Head of caudate nucleus (tissue), 42 donors: Measurements from ENCODE around the gene COL15A1.
"Not testable (repeated sequence)": the region's sequence is repeated elsewhere in the genome, so short reads cannot be mapped to it uniquely, and the experiment has no call there.

Experiments used
- DNase-seq, 42 donors: peaks; one replicate each; pipeline versions ENCODE4 v3.0.0 to v3.0.0-alpha.2; 2020 to 2021; ENCODE audit warnings: mixed read lengths in 7 of 42
- intact Hi-C: fragments of 100-400 bp; cut with DNase I; formaldehyde crosslinking; loops from one replicate; pipeline ENCODE4 v1.15.0; 2022

Gene COL15A1

DNA sequence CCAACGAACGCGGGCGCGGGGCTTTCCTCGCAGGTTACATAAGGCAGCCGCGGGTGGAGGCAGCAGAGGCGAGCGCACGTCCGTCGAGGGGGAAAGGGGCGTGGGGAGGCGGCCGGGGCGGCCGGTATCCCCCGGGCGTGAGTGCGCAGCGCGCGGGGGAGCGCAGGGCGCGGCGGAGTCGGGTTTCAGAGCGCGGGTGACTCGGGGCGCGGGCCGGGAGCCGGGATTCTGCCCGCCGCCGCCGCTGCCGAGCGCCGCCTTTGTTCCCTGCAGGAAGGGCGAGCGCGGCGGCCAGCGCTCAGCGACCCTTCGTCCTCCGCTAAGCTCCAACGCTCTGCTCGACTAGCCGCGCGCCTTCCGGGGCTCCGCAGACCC, at the start of gene COL15A1:
COL15A1 (plus strand) TSS at position 226 of the 375 bp plus-strand sequence. CDS start 155 bp downstream, outside the sequence.
- intact Hi-C loops, result loop anchor here (10.0 kb wide), 1 partner anchor 49 kb away; no protein-coding TSS in a partner anchor

DNA sequence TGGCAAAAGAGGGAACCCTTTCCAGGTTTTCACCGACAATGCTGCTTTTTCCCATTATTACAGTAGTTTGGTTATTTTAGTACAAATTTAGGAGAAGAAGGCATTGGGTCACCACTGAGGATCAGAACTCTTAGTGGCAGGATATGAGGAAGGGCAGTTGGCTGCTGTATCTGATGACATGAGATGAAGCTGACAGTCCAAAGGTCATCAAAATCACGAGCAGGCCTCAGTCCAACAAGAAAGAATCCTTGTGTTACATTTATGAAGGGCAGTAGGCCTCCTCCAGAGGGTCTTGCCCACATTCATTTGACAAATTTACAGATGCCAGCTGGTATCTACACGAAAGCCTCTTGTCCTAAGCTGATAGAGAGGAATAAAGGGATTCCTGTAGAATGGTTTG, 49.5 kb upstream of the COL15A1 start:
- intact Hi-C loops, result loop anchor here (10.0 kb wide), 1 partner anchor 51 kb away; the partner anchor contains the start of gene COL15A1
- no peak for DNase-seq

More for the DNA sequence above, at the start of gene COL15A1:
- DNase-seq, result peak in 5 of 42 donors; percentile 4 to 49 (median 22)

DNA sequence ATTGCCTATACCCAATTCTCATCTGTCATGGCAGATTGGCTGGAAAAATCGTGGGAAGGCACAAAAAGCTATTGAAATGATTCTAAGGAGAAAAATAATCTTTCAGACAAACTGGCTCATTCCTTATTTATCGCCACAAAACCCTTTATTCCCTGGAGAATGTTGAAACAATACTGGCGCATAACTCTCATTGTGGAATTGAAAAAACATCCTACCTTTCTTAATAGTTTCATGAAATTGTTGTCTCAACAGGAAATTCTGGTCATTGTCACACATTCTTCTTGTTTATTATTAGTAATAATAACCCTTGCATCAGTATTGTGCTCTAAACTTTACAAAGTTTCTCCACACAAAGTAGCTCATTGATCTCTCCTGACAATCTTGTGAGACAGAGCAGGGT, 48.9 kb upstream of the COL15A1 start:
- no peak for DNase-seq
- intact Hi-C loops, result loop anchor here (10.0 kb wide), 1 partner anchor 50 kb away; the partner anchor contains the start of gene COL15A1

DNA sequence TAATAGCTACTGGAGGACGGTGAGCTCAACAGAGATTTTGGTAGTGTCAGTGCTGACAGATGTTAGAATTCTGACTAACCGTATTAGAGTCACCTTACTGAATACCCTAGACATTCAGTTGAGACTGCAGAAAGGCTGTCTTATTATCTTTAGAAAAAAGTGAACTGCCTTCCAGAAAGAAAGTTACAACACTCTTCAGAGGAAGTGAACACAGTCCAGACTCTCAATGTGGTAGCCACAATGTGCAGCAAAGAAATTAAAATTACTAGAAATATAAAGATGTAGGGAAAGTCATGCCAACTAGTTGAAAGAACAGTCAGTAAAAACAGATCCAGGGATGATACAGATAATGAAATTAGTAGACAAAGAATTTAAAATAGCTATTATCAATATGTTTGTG, 47.1 kb upstream of the COL15A1 start:
- DNase-seq, result no peak
- intact Hi-C loops, result loop anchor here (10.0 kb wide), 1 partner anchor 48 kb away; the partner anchor contains the start of gene COL15A1

DNA sequence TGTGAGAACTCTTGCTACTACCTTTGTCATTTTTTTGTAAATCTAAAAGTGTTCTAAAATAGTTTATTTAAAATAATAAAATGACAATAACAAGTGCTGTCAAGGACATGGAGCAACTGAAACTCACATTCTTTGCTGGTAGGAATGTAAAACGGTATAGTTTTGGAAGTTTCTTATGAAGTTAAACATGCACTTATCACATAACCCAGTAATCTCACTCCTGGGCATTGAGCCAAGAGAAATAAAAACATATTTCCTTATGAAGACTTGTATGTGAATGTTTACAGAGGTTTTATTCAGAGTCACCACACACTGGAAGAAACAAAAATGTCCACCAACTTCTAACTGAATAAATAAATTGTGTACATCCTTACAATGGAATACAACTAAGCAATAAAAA, 46.0 kb upstream of the COL15A1 start:
- intact Hi-C loops, result loop anchor here (10.0 kb wide), 1 partner anchor 47 kb away; the partner anchor contains the start of gene COL15A1
- no peak for DNase-seq

DNA sequence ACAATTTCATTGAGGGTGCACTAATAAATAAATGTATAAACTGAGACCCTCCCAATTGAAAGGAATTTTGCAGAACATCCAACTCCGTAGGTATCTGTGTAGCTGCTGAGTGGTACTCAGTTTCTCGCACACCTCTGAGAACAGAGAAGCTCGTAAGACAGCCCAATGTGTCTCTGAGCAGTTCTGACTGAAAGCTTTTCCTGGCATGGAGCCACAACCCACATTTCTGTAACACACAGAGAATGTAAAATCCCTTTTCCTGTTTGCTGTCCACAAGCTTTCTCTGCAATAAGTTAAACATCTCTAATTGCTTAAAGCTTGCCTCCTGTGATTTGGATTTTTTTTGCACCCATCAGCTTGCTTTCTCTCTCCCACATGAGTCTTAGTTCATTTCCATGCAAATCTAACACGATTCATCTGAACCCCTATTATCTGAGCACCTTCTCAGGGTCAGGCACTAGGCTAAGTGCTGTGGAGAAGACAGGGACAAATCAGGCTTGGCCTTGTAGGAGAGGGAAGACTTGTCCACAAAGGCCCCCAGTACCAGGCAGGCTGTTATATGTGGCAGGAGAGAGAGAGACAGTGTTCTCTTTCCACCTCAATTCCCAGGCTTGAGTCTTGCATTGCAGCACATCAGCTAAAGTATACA, 44.2 kb upstream of the COL15A1 start:
- peak in 2 of 42 donors; percentile 24 to 36 for DNase-seq
- intact Hi-C loops, result loop anchor here (10.0 kb wide), 1 partner anchor 45 kb away; the partner anchor contains the start of gene COL15A1

DNA sequence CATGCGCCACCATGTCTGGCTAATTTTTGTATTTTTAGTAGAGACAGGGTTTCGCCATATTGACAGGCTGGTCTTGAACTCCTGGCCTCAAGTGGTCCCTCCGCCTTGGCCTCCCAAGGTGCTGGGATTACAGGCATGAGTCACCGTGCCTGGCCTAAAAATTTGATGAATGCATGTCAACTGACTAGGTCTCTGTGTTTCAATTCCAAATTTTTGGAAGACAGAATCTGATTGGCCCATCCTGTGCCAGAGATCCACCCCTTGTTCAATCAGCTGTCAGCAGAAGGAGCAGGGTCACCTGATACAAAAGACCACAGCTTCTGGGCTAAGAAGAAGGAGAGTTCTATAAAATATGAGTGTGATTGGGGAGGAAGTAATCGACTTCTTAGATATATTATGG, 43.5 kb upstream of the COL15A1 start:
- intact Hi-C loops, result no loop called here
- DNase-seq, result no peak

DNA sequence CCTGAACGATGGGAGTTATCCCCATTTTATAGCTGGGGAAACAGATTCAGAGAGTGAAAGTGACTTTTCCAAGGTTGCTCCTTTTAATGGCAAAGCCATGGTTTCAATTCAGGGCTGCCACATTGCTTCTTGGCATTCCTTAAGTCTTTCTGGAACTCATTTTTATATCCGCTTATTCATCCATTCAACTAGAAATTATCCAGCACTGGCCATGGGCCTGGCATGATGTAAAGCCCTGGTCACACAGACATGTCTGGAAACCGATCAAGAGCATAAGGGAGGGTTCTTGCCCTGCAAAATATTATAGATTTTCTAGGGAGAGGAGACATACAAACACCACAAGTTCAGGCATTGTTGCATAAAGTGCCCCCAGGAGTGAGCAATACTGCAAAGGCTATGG, 43.0 kb upstream of the COL15A1 start:
- no peak for DNase-seq
- intact Hi-C loops, result no loop called here

DNA sequence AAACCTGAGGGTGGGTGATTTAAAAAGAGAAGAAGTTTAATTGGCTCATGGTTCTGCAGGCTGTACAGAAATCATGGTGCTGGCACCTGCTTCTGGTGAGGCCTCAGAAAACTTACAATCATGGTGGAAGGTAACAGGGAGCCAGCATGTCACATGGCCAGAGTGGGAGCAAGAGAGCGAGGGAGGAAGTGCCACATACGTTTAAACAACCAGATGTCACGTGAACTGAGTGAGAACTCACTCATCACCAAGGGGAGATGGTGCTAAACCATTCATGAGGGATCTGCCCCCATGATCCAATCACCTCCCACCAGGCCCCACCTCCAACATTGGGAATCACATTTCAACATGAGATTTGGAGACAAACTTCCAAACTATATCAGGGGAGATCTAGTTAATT, 41.9 kb upstream of the COL15A1 start:
- DNase-seq, result peak in 1 of 42 donors; percentile 16

DNA sequence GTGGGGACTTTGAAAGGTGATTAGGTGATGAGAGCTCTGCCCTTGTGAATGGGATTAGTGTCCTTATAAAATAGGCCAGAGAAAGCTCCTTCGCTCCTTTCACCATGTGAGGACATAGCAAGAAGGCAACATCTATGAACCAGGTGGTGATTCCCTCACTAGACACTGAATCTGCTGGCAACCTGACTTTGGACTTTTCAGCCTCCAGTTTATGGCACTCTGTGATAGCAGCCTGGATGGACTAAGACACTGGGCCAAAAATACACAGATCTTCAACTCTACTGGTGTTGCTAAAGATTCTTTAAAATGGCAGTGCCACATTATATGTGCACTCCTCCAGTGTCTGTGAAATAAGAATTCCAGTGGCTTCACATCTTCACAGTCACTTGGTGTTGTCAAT, 41.2 kb upstream of the COL15A1 start:
- intact Hi-C loops, result no loop called here

More for the DNA sequence above, 41.9 kb upstream of the COL15A1 start:
- intact Hi-C loops, result not testable (repeated sequence)

DNA sequence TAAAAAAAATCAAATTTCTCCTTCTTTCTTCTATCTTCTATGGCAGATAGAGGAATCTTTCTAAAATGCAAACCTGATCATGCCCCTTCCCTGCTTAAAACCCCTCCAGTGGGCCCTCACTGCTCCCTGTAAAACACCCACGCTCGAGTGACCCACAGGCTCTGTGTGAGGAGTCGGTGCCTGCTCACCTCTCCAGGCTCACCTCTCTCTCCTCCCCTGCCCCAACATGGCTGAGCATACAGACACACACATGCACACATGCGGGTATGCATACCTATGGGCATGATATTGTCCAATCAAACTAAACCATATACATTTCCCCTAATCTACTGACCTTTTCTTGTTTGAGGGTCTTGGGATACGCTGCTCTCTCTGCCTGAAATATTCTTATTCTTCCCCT, 40.8 kb upstream of the COL15A1 start:
- intact Hi-C loops, result no loop called here

More for the DNA sequence above, 41.2 kb upstream of the COL15A1 start:
- peak in 1 of 42 donors; percentile 26 for DNase-seq

DNA sequence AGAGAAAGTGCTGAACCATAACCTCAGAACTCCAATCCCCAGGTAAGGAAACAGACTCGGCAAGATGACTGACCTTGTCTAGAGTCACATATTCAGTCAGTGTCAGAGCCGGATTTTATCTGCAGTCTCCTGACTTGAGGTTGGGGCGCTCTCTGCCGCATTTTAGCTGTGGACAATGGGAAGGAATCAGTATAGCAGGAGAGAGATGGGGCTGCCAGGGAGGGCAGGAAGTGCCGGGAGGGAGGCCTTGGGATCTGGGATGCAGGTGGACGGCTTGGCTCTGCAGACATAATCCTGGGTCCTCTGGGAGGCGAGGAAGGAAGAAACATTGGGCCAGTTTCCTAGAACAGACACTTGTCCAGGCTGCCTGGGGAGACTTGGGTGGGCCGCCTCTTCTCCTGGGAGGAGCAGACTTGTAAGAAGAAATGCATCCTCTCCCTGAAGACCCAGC, 39.7 kb upstream of the COL15A1 start:
- intact Hi-C loops, result no loop called here
- peak in 1 of 42 donors; percentile 21 for DNase-seq

More for the DNA sequence above, 40.8 kb upstream of the COL15A1 start:
- DNase-seq, result peak in 1 of 42 donors; percentile 5

DNA sequence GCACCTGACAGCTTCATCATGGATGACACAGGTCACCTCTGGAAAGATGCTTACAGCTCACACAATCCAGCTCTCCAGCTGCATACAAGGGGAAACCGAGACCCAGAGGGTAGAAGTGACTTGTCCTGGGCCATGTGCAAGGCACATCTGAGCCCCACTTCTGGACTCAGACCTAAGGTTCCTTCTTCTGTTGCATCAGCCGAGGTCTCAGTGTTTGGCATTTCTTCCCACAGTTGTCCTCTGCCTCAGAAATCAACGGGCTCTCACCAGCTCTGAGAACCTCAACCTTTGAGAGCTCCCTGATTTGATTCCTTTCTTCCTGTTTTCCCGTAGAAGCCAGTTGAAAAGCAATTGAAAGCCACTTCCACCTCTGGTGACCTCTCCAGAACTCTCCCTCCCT, 38.7 kb upstream of the COL15A1 start:
- no peak for DNase-seq
- intact Hi-C loops, result no loop called here

DNA sequence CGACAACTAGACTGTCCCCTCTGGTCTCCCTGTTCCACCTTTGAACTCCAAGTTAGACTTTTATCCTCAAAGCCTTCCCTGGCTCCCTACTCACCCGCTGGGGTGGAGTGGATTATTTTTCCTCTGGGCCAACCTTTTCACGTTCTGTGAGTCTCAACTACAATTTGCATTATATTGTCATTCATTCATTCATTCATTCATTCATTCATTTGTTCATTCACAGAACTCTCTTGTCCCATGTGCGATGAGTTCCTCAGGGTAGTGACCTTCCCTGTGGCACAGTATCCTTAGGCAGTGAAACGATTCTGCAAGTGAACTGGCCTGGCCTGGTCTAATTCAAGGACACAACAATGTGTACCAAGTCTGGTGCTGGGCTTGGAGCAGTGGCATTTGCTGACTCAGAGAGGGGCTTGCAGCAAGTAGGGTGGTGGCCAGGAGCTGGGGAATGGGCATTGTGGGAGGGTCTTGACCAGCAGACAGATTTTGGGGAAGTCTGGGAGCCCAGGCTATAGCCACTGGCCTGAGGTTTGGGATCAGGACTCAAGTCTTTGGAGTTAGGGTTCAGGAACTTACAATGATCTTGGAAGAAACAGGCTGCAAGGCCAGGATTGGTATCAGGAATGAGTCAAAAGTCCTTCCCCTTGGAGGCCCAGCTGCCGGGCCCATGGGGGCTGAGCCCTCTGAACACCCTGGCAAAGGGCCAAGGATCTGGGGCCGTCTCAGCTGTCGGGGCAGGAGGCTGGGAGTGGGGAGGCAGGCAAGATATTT, 37.2 kb upstream of the COL15A1 start:
- peak in 2 of 42 donors; percentile 22 to 46 for DNase-seq
- intact Hi-C loops, result no loop called here

DNA sequence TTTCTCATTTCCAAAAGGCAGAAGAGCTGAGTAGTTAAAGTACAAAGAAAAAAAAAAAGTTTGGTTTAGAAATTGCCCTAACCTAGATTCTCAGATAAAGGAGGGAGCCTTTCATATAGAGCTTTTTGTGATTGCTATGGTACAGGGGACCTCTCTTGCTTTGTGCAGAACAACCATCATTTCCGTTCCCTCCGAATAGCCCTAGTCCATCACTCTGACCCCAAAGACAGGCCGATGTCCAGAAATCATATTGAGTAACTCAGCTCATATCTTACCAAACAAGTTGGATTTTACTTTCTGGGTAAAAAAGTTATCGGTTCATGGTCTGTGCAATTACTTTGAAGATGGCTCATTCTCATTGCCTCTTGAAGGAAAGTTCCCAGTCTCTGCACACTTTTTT, 36.7 kb upstream of the COL15A1 start:
- DNase-seq, result peak in 1 of 42 donors; percentile 5
- intact Hi-C loops, result no loop called here

DNA sequence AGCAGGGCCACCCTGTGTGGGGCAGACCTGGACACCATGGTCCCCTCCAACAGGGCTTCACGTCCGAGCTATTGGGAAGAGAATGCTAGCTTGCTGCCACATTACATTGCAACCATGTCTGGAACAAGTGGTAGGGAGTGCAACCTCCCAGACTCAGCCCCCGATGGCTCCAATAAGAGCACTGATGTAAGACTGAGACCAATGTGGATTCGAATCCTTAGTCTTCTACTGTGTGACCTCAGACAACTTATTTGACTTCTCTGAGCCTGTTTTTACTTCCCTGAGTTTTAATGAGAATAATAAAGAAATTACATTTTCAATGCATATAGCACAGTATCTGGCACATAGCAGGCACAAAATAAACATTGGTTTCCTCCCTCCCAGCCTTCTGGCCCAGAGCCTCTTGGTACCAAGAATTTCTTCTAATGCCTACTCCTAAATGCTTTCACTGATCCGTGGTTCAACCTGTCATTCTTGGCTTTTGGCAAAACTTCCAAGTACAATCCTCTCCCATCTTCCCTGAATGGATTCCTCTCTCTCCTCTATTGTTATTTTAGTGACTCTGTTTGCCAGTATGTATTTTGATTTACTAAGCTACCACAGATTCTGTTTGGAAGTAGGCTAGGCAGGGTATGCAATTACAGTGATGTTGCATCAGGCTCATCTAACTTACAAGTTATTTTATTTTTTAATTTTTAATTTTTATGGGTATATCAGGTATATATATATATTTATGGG, 34.6 kb upstream of the COL15A1 start:
- DNase-seq, result peak in 1 of 42 donors; percentile 5
- intact Hi-C loops, result no loop called here

DNA sequence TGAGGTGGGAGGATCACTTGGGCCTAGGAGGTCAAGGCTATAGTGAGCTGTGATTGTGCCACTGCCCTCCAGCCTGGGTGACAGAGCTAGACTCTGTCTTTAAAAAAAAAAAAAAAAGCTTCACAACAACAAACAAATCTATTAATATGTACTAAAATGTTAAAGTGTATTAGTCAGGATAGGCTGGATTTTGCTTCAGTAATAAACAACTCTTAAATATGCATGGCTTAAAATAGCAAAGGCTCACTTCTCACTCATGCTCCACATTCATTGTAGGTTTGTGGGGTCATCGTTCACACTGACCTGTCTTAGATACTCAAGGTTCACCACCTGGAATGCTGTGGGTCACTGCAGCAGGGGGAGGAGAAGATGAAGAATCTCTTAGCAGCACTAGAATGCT, 33.8 kb upstream of the COL15A1 start:
- intact Hi-C loops, result no loop called here
- peak in 1 of 42 donors; percentile 18 for DNase-seq

DNA sequence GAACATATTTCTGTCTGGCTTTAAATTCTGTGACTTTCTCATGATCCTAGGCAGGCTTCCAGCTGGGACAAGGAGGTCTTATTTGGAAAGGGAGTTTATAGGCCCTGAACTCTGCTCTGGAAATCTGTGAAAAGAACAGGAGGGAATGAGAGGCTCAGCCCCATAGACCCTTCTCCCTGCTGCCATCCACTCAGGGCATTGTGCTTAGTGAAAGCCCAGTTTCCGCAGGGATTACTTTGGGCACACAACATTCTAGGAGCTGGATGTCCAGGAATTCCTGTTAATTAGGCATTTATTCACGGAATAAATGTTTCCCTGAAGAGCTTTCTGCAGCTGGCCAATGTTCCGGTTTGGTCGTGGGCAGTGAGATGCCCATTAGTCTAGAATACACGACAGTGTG, 32.7 kb upstream of the COL15A1 start:
- peak in 1 of 42 donors; percentile 13 for DNase-seq

DNA sequence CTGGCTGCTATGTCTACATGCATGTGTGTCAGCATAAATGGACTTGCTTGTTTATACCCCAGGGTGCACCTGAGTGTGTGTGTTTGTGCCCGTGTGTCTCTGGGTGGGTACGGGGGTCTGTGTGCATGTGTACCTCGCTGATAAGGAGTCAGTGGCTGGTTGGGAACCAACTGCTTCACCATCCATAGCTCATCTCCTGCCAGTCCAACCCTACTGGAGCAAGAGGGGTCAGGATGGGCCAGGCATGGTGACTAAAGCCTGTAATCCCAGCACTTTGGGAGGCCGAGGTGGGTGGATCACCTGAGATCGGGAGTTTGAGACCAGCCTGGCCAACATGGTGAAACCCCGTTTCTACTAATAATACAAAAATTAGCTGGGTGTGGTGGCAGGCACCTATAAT, 32.0 kb upstream of the COL15A1 start:
- DNase-seq, result peak in 1 of 42 donors; percentile 13
- intact Hi-C loops, result not testable (repeated sequence)

More for the DNA sequence above, 32.7 kb upstream of the COL15A1 start:
- intact Hi-C loops, result no loop called here
